SK-N-SH treated with all-trans-retinoic acid at 6 μM for 48 hours (cell line): ENCODE data around the gene AP1S2.
A peak's percentile ranks its signal among the peaks of the same experiment; 100 is the strongest.

ENCODE experiments used
- ATAC-seq: fragments of 200-7000 bp; cut with Tn5 transposase; 3 replicates; pipeline ENCODE4 v1.9.1; 2020; ENCODE audit warnings: mild to moderate bottlenecking, moderate library complexity
- ARNTL ChIP-seq: fragments of 450-650 bp; formaldehyde crosslinking; IDR thresholded peaks from 2 replicates; pipeline ENCODE4 v1.5.0; 2020; ENCODE audit warnings: low read depth, mild to moderate bottlenecking, moderate library complexity, borderline replicate concordance
- BACH2 ChIP-seq: fragments of 250-450 bp; sonication (Bioruptor Pico); IDR thresholded peaks from 2 replicates; pipeline ENCODE4 v1.9.0; 2021; ENCODE audit warnings: mild to moderate bottlenecking, borderline replicate concordance
- CREB5 ChIP-seq: fragments of 250-450 bp; sonication (Bioruptor Pico); IDR thresholded peaks from 2 replicates; pipeline ENCODE4 v1.5.1; 2020; ENCODE audit warnings: low read depth, mild to moderate bottlenecking, moderate library complexity
- CSDC2 ChIP-seq: fragments of 250-450 bp; sonication (Bioruptor Pico); IDR thresholded peaks from 2 replicates; pipeline ENCODE4 v1.5.0; 2020; ENCODE audit warnings: mild to moderate bottlenecking, moderate library complexity
- CSRNP3 ChIP-seq: fragments of 250-450 bp; sonication (Bioruptor Pico); IDR thresholded peaks from 2 replicates; pipeline ENCODE4 v1.5.1; 2021; ENCODE audit warnings: mild to moderate bottlenecking, moderate library complexity
- ESRRG ChIP-seq: fragments of 250-450 bp; sonication (Bioruptor Pico); IDR thresholded peaks from 2 replicates; pipeline ENCODE4 v1.6.1; 2021; ENCODE audit warnings: mild to moderate bottlenecking
- GLIS3 ChIP-seq: fragments of 250-450 bp; sonication (Bioruptor Pico); IDR thresholded peaks from 2 replicates; pipeline ENCODE4 v1.5.0; 2020; ENCODE audit warnings: mild to moderate bottlenecking, moderate library complexity
- ISL1 ChIP-seq: fragments of 250-450 bp; sonication (Bioruptor Pico); IDR thresholded peaks from 2 replicates; pipeline ENCODE4 v2.1.2; 2022; ENCODE audit warnings: mild to moderate bottlenecking, moderate library complexity
- OSR1 ChIP-seq: fragments of 250-450 bp; sonication (Bioruptor Pico); IDR thresholded peaks from 2 replicates; pipeline ENCODE4 v1.8.0; 2022; ENCODE audit warnings: moderate library complexity, mild to moderate bottlenecking, inconsistent platforms
- PATZ1 ChIP-seq: fragments of 250-450 bp; sonication (Bioruptor Pico); IDR thresholded peaks from 2 replicates; pipeline ENCODE4 v1.8.0; 2020; ENCODE audit warnings: mild to moderate bottlenecking, moderate library complexity, borderline replicate concordance
- PPARA ChIP-seq: fragments of 250-450 bp; sonication (Bioruptor Pico); IDR thresholded peaks from 2 replicates; pipeline ENCODE4 v1.5.0; 2020; ENCODE audit warnings: mild to moderate bottlenecking, borderline replicate concordance
- RARB ChIP-seq: fragments of 250-450 bp; sonication (Bioruptor Pico); IDR thresholded peaks from 2 replicates; pipeline ENCODE4 v1.8.0; 2021; ENCODE audit warnings: mild to moderate bottlenecking, moderate library complexity
- SNAI2 ChIP-seq: fragments of 250-450 bp; sonication (Bioruptor Pico); IDR thresholded peaks from 2 replicates; pipeline ENCODE4 v1.5.0; 2020; ENCODE audit warnings: mild to moderate bottlenecking, moderate library complexity
- TCF4 ChIP-seq: fragments of 250-450 bp; sonication (Bioruptor Pico); IDR thresholded peaks from 2 replicates; pipeline ENCODE4 v1.8.0; 2021; ENCODE audit warnings: mild to moderate bottlenecking, moderate library complexity, borderline replicate concordance
- TOX ChIP-seq: fragments of 250-450 bp; sonication (Bioruptor Pico); IDR thresholded peaks from 2 replicates; pipeline ENCODE4 v1.8.0; 2021; ENCODE audit warnings: mild to moderate bottlenecking, moderate library complexity, borderline replicate concordance
- ZC3H10 ChIP-seq: fragments of 250-450 bp; sonication (Bioruptor Pico); IDR thresholded peaks from 2 replicates; pipeline ENCODE4 v1.5.1; 2021; ENCODE audit warnings: mild to moderate bottlenecking, moderate library complexity
- ZFP3 ChIP-seq: fragments of 250-450 bp; sonication (Bioruptor Pico); IDR thresholded peaks from 2 replicates; pipeline ENCODE4 v1.5.0; 2020; ENCODE audit warnings: mild to moderate bottlenecking, moderate library complexity
- ZFP30 ChIP-seq: fragments of 450-650 bp; formaldehyde crosslinking; IDR thresholded peaks from 2 replicates; pipeline ENCODE4 v1.5.0; 2022; ENCODE audit warnings: mild to moderate bottlenecking, moderate library complexity
- ZNF565 ChIP-seq: fragments of 450-650 bp; formaldehyde crosslinking; conservative IDR thresholded peaks from 2 replicates; pipeline ENCODE4 v1.5.0; 2020; ENCODE audit warnings: low read depth, mild to moderate bottlenecking, moderate library complexity
- ZNF70 ChIP-seq: fragments of 450-650 bp; formaldehyde crosslinking; IDR thresholded peaks from 2 replicates; pipeline ENCODE4 v1.5.0; 2020; ENCODE audit warnings: mild to moderate bottlenecking, moderate library complexity
- ZNF8 ChIP-seq: fragments of 450-650 bp; formaldehyde crosslinking; IDR thresholded peaks from 2 replicates; pipeline ENCODE4 v1.5.0; 2020; ENCODE audit warnings: mild to moderate bottlenecking, moderate library complexity
- TF ChIP-seq, protein P1 (sequence below): fragments of 250-450 bp; sonication (Bioruptor Pico); IDR thresholded peaks from 2 replicates; pipeline ENCODE4 v1.8.0; 2021; ENCODE audit warnings: low read depth, mild to moderate bottlenecking, moderate library complexity, borderline replicate concordance
- TF ChIP-seq, protein P2 (sequence below): fragments of 250-450 bp; sonication (Bioruptor Pico); IDR thresholded peaks from 2 replicates; pipeline ENCODE4 v1.5.0; 2020; ENCODE audit warnings: mild to moderate bottlenecking, moderate library complexity

AP1S2 gene

GRCh38 chrX:15854080-15854655 is 445 bp downstream of the AP1S2 start:
- TF ChIP-seq ZC3H10 (no peak), BACH2 (CRISPR knock-in tag) (no peak), ZNF70 (no peak), PATZ1 (CRISPR knock-in tag) (no peak), ZNF565 (CRISPR knock-in tag) (no peak), ESRRG (CRISPR knock-in tag) (no peak), ZFP30 (CRISPR knock-in tag) (no peak), RARB (no peak), ISL1 (CRISPR knock-in tag) (no peak), OSR1 (CRISPR knock-in tag) (no peak), ZFP3 (CRISPR knock-in tag) (no peak), CSRNP3 (no peak), CSDC2 (CRISPR knock-in tag) (no peak), PPARA (no peak), GLIS3 (no peak), ZNF8 (CRISPR knock-in tag) (no peak), ARNTL (CRISPR knock-in tag) (no peak)
- TF ChIP-seq, protein P1, sequence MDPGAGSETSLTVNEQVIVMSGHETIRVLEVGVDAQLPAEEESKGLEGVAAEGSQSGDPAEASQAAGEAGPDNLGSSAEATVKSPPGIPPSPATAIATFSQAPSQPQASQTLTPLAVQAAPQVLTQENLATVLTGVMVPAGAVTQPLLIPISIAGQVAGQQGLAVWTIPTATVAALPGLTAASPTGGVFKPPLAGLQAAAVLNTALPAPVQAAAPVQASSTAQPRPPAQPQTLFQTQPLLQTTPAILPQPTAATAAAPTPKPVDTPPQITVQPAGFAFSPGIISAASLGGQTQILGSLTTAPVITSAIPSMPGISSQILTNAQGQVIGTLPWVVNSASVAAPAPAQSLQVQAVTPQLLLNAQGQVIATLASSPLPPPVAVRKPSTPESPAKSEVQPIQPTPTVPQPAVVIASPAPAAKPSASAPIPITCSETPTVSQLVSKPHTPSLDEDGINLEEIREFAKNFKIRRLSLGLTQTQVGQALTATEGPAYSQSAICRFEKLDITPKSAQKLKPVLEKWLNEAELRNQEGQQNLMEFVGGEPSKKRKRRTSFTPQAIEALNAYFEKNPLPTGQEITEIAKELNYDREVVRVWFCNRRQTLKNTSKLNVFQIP (CRISPR knock-in tag), result no peak
- TF ChIP-seq, protein P2, sequence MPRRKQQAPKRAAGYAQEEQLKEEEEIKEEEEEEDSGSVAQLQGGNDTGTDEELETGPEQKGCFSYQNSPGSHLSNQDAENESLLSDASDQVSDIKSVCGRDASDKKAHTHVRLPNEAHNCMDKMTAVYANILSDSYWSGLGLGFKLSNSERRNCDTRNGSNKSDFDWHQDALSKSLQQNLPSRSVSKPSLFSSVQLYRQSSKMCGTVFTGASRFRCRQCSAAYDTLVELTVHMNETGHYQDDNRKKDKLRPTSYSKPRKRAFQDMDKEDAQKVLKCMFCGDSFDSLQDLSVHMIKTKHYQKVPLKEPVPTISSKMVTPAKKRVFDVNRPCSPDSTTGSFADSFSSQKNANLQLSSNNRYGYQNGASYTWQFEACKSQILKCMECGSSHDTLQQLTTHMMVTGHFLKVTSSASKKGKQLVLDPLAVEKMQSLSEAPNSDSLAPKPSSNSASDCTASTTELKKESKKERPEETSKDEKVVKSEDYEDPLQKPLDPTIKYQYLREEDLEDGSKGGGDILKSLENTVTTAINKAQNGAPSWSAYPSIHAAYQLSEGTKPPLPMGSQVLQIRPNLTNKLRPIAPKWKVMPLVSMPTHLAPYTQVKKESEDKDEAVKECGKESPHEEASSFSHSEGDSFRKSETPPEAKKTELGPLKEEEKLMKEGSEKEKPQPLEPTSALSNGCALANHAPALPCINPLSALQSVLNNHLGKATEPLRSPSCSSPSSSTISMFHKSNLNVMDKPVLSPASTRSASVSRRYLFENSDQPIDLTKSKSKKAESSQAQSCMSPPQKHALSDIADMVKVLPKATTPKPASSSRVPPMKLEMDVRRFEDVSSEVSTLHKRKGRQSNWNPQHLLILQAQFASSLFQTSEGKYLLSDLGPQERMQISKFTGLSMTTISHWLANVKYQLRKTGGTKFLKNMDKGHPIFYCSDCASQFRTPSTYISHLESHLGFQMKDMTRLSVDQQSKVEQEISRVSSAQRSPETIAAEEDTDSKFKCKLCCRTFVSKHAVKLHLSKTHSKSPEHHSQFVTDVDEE, result no peak
- peak; percentile 10 for ATAC-seq

DNA sequence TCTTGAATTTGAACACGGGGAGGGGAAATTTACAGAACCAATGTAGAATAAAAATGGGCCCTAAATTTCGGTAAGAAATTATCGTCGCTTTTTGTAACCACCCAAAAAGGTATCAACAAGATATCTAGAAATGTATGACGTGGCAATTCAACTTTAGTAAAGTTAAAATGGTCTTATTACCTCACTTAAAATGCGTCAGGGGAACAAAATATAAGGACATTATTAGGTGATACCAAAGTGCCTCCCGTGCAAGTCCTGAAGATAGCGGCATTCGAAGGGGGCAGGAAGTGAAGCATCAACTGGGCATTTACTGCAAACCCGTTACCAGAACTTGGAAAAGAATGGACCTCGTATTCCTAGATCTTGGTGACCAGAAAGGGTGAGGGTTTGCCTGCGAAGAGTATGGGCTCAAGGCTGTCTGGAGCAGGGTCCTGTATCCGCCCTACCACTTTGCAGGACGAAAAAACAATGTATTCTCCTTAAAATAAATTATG is 980 bp downstream of the AP1S2 start:
- TF ChIP-seq ZNF565 (CRISPR knock-in tag) (no peak), ARNTL (CRISPR knock-in tag) (no peak), ZC3H10 (no peak), BACH2 (CRISPR knock-in tag) (no peak), ISL1 (CRISPR knock-in tag) (no peak), ZFP3 (CRISPR knock-in tag) (no peak), ZNF70 (no peak), GLIS3 (no peak), CREB5 (no peak), TOX (CRISPR knock-in tag) (no peak), PPARA (no peak), OSR1 (CRISPR knock-in tag) (no peak), ZFP30 (CRISPR knock-in tag) (no peak), SNAI2 (CRISPR knock-in tag) (no peak), ESRRG (CRISPR knock-in tag) (no peak), CSDC2 (CRISPR knock-in tag) (no peak), CSRNP3 (no peak), PATZ1 (CRISPR knock-in tag) (no peak), TCF4 (CRISPR knock-in tag) (no peak)
- TF ChIP-seq, protein P1 (CRISPR knock-in tag), result no peak
- TF ChIP-seq, all 23 proteins: peak for 0
- no peak for ATAC-seq
